22Rv1 (cell line): ENCODE data around the gene STAC2.

Experiments used
- H3K27ac ChIP-seq: fragments of 450-650 bp; 2 replicates; pipeline ENCODE4 v1.5.1; 2017
- CTCF ChIP-seq: fragments of 450-650 bp; IDR thresholded peaks from 2 replicates; pipeline ENCODE4 v1.5.1; 2017; ENCODE audit warnings: mild to moderate bottlenecking
- ZFX ChIP-seq: fragments of 450-650 bp; IDR thresholded peaks from 2 replicates; pipeline ENCODE4 v1.6.1; 2017; ENCODE audit warnings: antibody characterized with exemption, borderline replicate concordance

Gene STAC2

GRCh38 chr17:39183045-39183444, 42.7 kb downstream of the STAC2 start:
- no peak for TF ChIP-seq CTCF
- TF ChIP-seq ZFX = no peak
- H3K27ac ChIP-seq = no peak overlapping the region

- TF ChIP-seq CTCF = no peak
- no peak for TF ChIP-seq ZFX
- H3K27ac ChIP-seq = no peak overlapping the region
Measured at GRCh38 chr17:39181303-39181702, 44.4 kb downstream of the STAC2 start.

DNA sequence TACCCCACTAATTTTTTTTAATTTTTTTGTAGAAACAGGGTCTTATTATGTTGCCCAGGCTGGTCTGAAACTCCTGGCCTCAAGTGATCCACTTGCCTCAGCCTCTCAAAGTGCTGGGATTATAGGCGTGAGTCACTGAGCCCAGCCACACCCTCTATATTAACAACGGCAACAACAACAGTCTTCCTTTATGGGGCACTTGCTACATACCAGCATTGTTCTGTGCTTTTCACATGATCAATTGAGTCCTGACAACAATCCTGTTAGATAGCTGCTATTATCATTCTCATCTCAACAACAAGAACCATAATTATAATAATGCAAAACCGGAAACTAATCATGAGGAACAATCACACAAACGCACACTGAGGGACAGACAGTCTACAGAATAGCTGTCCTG, 47.2 kb downstream of the STAC2 start:
- H3K27ac ChIP-seq = peak overlapping the region; percentile 73
- TF ChIP-seq CTCF (no peak), ZFX (no peak)

GRCh38 chr17:39177256-39177655, 48.5 kb downstream of the STAC2 start:
- TF ChIP-seq ZFX = no peak
- no peak for TF ChIP-seq CTCF
- peak overlapping the region; percentile 73 for H3K27ac ChIP-seq

DNA sequence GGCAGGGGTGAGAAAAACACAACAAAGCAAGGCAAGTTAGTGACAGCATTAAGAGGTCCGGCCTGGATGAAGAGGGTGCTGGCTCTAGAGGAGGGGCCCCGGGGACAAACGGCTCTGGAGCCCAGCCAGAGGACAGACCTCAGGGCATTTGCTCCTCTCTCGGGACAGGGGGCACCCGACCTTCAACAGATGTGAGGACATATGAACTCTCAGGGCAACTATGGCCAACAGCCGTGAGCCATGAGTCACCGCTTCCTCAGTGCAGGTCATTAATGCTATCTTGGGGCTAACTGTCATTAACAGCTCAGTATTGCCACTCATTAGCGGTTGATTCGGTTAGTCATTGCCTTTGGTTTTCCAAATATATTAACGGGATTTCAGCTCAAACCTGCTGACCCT, 50.1 kb downstream of the STAC2 start:
- TF ChIP-seq ZFX (no peak), CTCF (no peak)
- H3K27ac ChIP-seq = no peak overlapping the region

DNA sequence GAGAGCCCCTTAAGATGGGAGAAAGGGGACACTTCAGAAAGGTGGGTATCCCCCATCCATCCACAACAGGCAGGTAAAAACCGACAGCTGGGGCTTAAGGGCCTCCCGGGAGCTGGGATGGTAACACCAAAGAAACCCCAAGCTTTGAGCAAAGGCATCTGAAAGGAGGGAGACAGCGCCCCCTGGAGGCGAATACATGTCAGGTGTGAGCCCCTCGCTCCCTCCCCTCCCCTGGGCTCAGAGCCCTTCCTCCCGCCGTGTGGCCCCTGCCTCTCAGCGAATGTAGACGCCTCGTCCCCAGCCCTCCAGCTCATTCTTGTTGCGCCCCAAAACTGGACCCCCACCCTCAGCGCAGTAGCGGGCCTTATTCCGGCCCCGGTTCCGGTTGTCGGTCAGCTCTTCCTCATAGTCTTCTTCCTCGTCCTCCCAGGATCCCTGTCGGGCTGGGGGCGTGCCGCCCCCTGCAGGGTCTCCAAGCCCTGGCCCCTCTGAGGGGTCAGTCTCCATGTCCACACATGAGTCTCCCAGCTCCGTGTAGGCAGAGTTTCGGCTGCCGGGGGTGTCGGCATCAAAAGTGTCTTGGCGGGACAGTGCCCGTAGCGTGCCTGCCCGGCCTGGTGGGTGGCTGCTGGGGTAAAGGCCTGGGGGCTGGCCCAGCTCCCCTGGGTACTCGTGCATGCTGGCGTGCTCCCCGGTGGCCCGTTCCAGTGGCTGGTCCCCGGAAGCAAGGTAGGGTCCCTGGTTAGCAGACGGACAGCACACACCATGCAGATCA, 50.6 kb downstream of the STAC2 start:
- TF ChIP-seq CTCF (peak; percentile 90), ZFX (no peak)
- H3K27ac ChIP-seq = no peak overlapping the region

DNA sequence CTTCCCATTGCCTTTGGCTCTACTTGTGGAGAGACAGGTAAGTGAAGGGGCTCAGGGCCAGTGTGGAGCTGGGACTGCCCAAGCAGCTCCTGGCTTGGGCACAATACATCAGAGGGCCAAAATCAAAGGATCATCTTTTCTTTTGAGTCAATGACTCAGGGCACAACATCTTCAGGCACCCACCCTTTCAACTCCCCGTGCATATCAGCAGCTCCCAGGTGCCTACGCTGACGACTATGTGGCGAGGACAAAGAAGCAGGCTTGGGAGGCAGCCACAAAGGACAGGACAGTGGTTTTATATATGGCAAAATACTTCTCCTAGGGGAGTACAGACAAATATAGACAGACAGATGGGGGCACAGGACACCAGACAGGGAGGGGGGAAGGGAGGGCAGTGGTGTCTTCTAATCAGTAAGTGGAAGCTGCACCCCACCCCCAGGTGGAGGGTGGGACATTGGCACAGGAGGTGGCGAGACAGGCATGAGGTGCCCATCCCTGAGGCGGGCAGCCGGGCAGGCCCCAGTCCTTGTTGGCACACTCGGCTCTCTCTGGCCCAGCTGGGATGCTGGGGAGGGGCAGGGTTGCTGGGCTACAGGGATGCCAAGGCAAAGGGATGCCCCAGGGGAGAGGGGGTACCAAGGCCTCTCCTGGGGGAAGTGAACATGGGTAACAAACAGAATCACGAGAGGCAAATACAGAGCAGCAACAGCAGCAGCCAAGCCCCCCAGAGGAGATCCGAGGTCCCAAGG, 52.0 kb downstream of the STAC2 start:
- H3K27ac ChIP-seq = no peak overlapping the region
- TF ChIP-seq ZFX (no peak), CTCF (no peak)
